ENCODE measurements around the gene PSMB7.

- TF ChIP-seq CTCF (IDR thresholded peaks at IDR 0.05) (no peak), POLR2A (IDR thresholded peaks at IDR 0.05) (no peak)
Measured at GRCh38 chr9:124381170-124381945, 33.9 kb downstream of the PSMB7 start.
